Natural killer cell (primary cell): ENCODE measurements around the gene IL20. TPM values are rescaled to one million over a fixed set of nuclear protein-coding genes. Genes with fewer than 3 reads are reported as not detected.

Experiments used
- ATAC-seq, 3 donors: fragments of 150-1000 bp in 2 of 3; fragments of 200-7000 bp in 1 of 3; cut with Tn5 transposase; 1 replicate in 1 of 3; 2 replicates in 2 of 3; pipeline ENCODE4 v1.10.0; 2021; ENCODE audit warnings: mild to moderate bottlenecking in 2 of 3, moderate library complexity in 2 of 3
- DNase-seq, 2 donors: peaks; one replicate each; pipeline versions ENCODE4 v3.0.0 to v3.0.0-alpha.2; 2013 to 2021; ENCODE audit warnings: mixed read lengths in 1 of 2
- H3K27ac ChIP-seq: one replicate; pipeline ENCODE4 v1.5.1; 2013; ENCODE audit warnings: mild to moderate bottlenecking, low read length
- H3K27me3 ChIP-seq: one replicate; pipeline ENCODE4 v1.6.1; 2013; ENCODE audit warnings: low read length; ENCODE audit not compliant: control insufficient read depth, insufficient read depth
- H3K36me3 ChIP-seq: one replicate; pipeline ENCODE4 v1.6.1; 2013; ENCODE audit warnings: low read length; ENCODE audit not compliant: control insufficient read depth, insufficient read depth
- H3K4me1 ChIP-seq: one replicate; pipeline ENCODE4 v1.6.1; 2013; ENCODE audit warnings: low read length; ENCODE audit not compliant: control insufficient read depth, insufficient read depth
- H3K4me3 ChIP-seq: one replicate; pipeline ENCODE4 v1.5.1; 2013; ENCODE audit warnings: low read length
- H3K9me3 ChIP-seq: one replicate; pipeline ENCODE4 v1.6.1; 2013; ENCODE audit warnings: low read length; ENCODE audit not compliant: control insufficient read depth, insufficient read depth
- H3K27ac Mint-ChIP-seq, 2 donors: one replicate each; pipeline ENCODE4 v1.8.0; 2022; ENCODE audit warnings: mild to moderate bottlenecking in 2 of 2, mixed read lengths in 2 of 2, moderate library complexity in 1 of 2
- H3K27me3 Mint-ChIP-seq, 2 donors: one replicate each; pipeline ENCODE4 v1.8.0; 2022; ENCODE audit warnings: low read depth in 2 of 2, mixed read lengths in 2 of 2
- H3K36me3 Mint-ChIP-seq: one replicate; pipeline ENCODE4 v1.8.0; 2022; ENCODE audit warnings: mixed read lengths
- H3K4me1 Mint-ChIP-seq, 2 donors: one replicate each; pipeline ENCODE4 v1.8.0; 2022; ENCODE audit warnings: mixed read lengths in 2 of 2
- H3K4me3 Mint-ChIP-seq: one replicate; pipeline ENCODE4 v1.8.0; 2022; ENCODE audit warnings: mild to moderate bottlenecking, moderate library complexity, mixed read lengths
- H3K9me3 Mint-ChIP-seq, 2 donors: one replicate each; pipeline ENCODE4 v1.8.0; 2022; ENCODE audit warnings: mixed read lengths in 2 of 2
- WGBS: methylation state at CpG from one replicate; pipeline ENCODE4 v1.1.7; 2013; ENCODE audit warnings: missing lambda C conversion rate; ENCODE audit not compliant: insufficient coverage; 5-methylcytosine and 5-hydroxymethylcytosine counted together
- intact Hi-C: fragments of 100-400 bp; cut with micrococcal nuclease; formaldehyde crosslinking; loops from one replicate; pipeline ENCODE4 v1.14.2; 2022
- total RNA-seq, 4 donors: library from RNA; stranded (reverse); fragments of 120-200 nt in 1 of 4; gene quantifications; one replicate each; pipeline versions ENCODE4 v1.2.3 to v1.2.4, GENCODE V29; 2013 to 2022
- TF ChIP-seq, protein P1 (sequence below): fragments of 200-600 bp; IDR thresholded peaks from one replicate; pipeline ENCODE4 v1.8.0; 2022; ENCODE audit warnings: antibody characterized with exemption

IL20 gene
- total RNA-seq, 3 donors from 2014 or later (not counting 1 experiment from before 2014, with no cell fraction given): not detected

DNA sequence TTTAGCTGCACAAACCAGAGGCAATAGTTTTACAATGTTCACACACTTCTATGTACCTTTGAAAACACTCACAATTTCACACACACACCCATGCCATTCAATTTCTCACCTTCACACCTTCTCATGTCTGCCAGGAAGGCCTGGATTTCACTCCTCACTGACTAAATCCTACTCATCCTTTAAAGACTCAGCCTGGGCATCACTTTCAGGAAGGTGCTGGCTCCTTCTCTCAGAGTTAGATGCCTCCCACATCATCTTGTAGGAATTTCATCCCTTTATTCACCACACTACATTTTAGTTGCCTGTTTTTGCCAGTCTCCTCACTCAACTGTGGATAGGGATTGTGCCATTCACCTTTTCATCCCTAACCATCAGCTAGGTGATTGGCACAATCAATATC is 2.3 kb downstream of the IL20 start:
- H3K36me3 Mint-ChIP-seq: no peaks in the 10 kb centered on the region
- no peaks in the 10 kb centered on the region for H3K9me3 Mint-ChIP-seq
- H3K4me3 ChIP-seq: no peak overlapping the region
- H3K27ac Mint-ChIP-seq: no peak overlapping the region
- DNase-seq (no peak), ATAC-seq (no peak)
- TF ChIP-seq, protein P1, sequence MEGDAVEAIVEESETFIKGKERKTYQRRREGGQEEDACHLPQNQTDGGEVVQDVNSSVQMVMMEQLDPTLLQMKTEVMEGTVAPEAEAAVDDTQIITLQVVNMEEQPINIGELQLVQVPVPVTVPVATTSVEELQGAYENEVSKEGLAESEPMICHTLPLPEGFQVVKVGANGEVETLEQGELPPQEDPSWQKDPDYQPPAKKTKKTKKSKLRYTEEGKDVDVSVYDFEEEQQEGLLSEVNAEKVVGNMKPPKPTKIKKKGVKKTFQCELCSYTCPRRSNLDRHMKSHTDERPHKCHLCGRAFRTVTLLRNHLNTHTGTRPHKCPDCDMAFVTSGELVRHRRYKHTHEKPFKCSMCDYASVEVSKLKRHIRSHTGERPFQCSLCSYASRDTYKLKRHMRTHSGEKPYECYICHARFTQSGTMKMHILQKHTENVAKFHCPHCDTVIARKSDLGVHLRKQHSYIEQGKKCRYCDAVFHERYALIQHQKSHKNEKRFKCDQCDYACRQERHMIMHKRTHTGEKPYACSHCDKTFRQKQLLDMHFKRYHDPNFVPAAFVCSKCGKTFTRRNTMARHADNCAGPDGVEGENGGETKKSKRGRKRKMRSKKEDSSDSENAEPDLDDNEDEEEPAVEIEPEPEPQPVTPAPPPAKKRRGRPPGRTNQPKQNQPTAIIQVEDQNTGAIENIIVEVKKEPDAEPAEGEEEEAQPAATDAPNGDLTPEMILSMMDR: no peak
- H3K9me3 ChIP-seq: peaks cover 7% of the 10 kb centered on the region
- peaks cover 0 to 6% of the 10 kb centered on the region in 2 donors for H3K4me1 Mint-ChIP-seq
- intact Hi-C loops: no loop called here
- H3K4me3 Mint-ChIP-seq: no peak overlapping the region
- H3K27me3 ChIP-seq: no peaks in the 10 kb centered on the region
- H3K36me3 ChIP-seq: no peaks in the 10 kb centered on the region
- H3K27me3 Mint-ChIP-seq: peaks cover 17 to 29% of the 10 kb centered on the region in 2 donors
- H3K4me1 ChIP-seq: no peaks in the 10 kb centered on the region
- no peak overlapping the region for H3K27ac ChIP-seq

DNA sequence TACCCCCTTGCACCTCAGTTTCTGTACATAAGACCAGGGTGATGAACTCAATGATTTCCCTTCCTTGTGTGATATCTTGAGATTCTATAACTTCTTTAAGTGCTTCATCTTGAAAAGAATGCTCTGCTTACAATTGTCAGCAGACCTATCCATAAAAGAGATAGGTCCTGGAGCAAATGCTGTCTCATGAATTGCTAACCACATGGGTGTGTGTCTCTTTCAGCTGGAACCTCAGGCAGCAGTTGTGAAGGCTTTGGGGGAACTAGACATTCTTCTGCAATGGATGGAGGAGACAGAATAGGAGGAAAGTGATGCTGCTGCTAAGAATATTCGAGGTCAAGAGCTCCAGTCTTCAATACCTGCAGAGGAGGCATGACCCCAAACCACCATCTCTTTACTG is 2.8 kb downstream of the IL20 start:
- TF ChIP-seq, protein P1: no peak
- Mint-ChIP-seq H3K4me1 (peaks cover 0 to 6% of the 10 kb centered on the region in 2 donors), H3K4me3 (no peak overlapping the region), H3K27me3 (peaks cover 14 to 23% of the 10 kb centered on the region in 2 donors), H3K36me3 (no peaks in the 10 kb centered on the region), H3K9me3 (no peaks in the 10 kb centered on the region), H3K27ac (no peak overlapping the region)
- H3K9me3 ChIP-seq: peaks cover 7% of the 10 kb centered on the region
- DNase-seq: no peak
- H3K4me1 ChIP-seq: no peaks in the 10 kb centered on the region
- H3K4me3 ChIP-seq: no peak overlapping the region
- H3K27me3 ChIP-seq: no peaks in the 10 kb centered on the region
- no peak overlapping the region for H3K27ac ChIP-seq
- ATAC-seq: no peak
- intact Hi-C loops: no loop called here
- H3K36me3 ChIP-seq: no peaks in the 10 kb centered on the region
- 88% methylated on average over 1 of the region's 1 CpG for WGBS

DNA sequence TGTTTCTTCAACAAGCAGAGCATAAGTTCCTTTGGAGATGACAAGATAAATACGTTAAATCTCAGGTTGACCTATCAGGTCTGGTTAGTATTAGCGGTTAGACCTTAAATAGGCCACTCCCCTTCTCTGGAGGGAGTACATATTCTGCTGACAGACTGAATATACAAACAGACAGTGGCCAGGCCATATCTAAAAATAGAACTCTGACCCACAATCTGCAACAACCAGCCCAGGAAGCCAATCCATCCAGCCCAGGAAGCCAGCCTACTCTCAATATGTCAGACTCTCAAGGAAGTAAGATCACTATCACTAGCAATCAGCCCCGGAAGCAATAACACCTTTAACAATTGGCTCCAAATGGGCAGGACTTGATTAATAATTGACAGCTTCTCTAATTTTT is 6.7 kb downstream of the IL20 start:
- no peak for DNase-seq
- peaks cover 9% of the 10 kb centered on the region for H3K9me3 ChIP-seq
- peaks cover 0 to 2% of the 10 kb centered on the region in 2 donors for H3K9me3 Mint-ChIP-seq

More for the DNA sequence above, 6.7 kb downstream of the IL20 start:
- TF ChIP-seq, protein P1: no peak
- H3K27me3 ChIP-seq: no peaks in the 10 kb centered on the region
- no peak overlapping the region for H3K27ac ChIP-seq
- no peak for ATAC-seq
- Mint-ChIP-seq H3K36me3 (peaks cover 14% of the 10 kb centered on the region), H3K4me1 (no peaks in the 10 kb centered on the region), H3K27ac (no peak overlapping the region), H3K4me3 (no peak overlapping the region), H3K27me3 (peaks cover 8 to 9% of the 10 kb centered on the region in 2 donors)
- no peaks in the 10 kb centered on the region for H3K36me3 ChIP-seq
- no peaks in the 10 kb centered on the region for H3K4me1 ChIP-seq
- H3K4me3 ChIP-seq: no peak overlapping the region
- WGBS: 89% methylated on average over 3 of the region's 3 CpGs
- intact Hi-C loops: no loop called here
